Mesenteric fat pad (tissue), 1 donor: ENCODE measurements around the gene SLC9C2. TPM values are rescaled to one million over a fixed set of nuclear protein-coding genes. Genes with fewer than 3 reads are reported as not detected.
"Not testable (repeated sequence)": the region's sequence is repeated elsewhere in the genome, so short reads cannot be mapped to it uniquely, and the experiment has no call there.

Experiments used
- DNase-seq: peaks from one replicate; pipeline ENCODE4 v3.0.0-alpha.2; 2020; ENCODE audit warnings: low spot score
- long read RNA-seq: library from polyadenylated mRNA; unstranded; transcript quantifications from one replicate; pipeline ENCODE4 v2.0.0, GENCODE V29; 2020
- total RNA-seq: library from RNA; stranded (reverse); fragmentation: NEBNext Ultra II Directional; extraction: Animal tissue kit (Norgen Biotek cat#: 25700); gene quantifications from one replicate; pipeline ENCODE4 v1.2.1, GENCODE V29; 2021
- donor health status: DM: yes; HTN: yes; CAD: no.

Gene SLC9C2
- 0.16 TPM for total RNA-seq
- long read RNA-seq, partial matches to known transcripts, result 0 of 1 reads
- long read RNA-seq, other reads (novel, unspliced or antisense), result 1 of 1 reads

- DNase-seq, result no peak
Observed at GRCh38 chr1:173603056-173603591, at the start of gene SLC9C2. SLC9C2 (minus strand) TSS chr1:173603072; CDS start chr1:173601776, 1,296 bp downstream.

- DNase-seq, result no peak
Observed at GRCh38 chr1:173648880-173649605, 46.2 kb upstream of the SLC9C2 start.

- DNase-seq, result no peak
Observed at GRCh38 chr1:173646656-173647055, 43.8 kb upstream of the SLC9C2 start.

DNA sequence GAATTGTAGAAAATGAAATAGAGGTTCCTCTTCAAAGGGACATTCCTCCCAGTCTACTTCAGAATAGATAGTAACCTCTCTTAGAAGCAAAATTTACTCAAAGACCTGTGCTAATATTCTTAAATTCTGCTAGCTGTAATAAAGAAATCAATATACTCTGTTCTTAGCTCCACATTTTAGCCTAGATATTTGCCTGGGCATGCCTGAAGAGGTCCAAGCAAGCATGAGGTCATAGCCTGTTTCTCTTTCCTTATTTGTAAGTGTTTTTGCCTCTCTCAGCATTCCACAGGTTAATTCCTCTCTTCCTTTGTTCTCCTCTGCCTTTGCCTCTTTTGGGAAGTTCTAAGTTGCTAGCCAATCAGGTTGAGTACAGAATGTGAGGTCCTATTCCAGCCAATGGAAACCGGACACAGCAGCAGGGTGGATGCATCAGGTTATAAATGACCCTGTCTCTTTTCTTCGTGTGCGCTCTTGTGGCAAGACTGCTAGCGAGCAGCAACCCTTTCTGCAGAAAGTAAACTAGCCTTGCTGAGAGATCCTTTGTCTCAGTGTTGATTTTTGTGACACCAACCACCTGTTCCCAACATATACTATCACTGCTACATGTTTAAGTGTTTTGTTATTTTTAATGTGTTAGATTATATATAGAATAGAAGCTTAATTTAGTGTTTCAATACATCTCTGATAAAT lies 39.7 kb upstream of the SLC9C2 start:
- not testable (repeated sequence) for DNase-seq

DNA sequence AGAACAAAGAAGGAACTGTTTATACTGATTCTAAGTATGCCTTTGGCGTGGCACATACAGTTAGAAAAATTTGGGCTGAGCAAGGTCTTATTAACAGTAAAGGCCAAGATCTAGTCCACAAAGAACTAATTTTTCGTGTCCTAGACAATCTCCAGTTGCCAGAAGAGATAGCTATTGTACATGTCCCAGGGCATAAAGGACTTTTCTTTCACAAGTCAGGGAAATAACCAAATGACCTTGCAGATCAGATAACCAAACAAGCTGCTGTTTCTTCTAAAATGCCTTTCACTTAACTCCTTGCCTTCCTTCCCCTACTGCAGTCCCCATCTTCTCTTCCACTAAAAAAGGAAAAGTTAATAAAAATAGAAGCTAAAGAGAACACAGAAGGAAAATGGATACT lies 36.2 kb upstream of the SLC9C2 start:
- no peak for DNase-seq

- DNase-seq, result no peak
Observed at GRCh38 chr1:173638043-173639021, 35.5 kb upstream of the SLC9C2 start.

DNA sequence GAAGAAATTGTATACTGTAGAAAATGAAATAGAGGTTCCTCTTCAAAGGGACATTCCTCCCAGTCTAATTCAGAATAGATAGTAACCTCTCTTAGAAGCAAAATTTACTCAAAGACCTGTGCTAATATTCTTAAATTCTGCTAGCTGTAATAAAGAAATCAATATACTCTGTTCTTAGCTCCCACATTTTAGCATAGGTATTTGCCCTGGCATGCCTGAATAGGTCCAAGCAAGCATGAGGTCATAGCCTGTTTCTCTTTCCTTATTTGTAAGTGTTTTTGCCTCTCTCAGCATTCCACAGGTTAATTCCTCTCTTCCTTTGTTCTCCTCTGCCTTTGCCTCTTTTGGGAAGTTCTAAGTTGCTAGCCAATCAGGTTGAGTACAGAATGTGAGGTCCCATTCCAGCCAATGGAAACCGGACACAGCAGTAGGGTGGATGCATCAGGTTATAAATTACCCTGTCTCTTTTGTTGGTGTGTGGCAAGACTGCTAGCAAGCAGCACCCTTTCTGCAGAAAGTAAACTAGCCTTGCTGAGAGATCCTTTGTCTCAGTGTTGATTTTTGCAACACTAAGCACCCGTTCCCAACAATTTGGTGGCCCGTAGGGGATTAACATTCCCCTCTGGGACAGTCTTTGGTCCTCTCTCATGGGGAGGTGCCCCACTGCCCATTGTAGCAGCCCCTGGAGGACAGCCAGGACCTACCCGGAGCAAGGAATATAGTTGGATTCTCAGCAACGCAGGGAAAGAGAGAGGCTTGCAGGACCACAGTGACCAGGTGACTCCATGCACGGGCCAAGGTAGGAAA lies 34.6 kb upstream of the SLC9C2 start:
- DNase-seq, result not testable (repeated sequence)

DNA sequence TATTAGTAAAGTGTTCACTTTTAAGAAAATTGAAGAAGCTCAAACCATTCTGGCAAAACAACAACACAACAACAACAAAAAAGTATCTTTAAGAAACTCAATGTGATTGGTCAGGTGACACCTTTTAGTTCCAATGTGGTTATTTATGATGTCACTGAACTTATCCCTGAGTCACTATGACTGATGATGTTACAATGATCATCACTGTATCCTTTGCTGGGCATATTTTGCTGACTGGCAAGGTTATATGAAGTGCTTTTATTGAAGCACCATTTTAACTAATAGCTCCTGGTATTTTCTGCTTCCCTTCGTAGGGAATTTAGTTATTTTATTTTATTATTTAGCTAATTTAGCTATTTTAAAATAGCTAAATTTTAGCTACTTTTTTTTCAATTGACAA lies 32.2 kb upstream of the SLC9C2 start, which contains the start of gene TEX50:
Gene TEX50, plus strand, starts transcription at position 223 of the 400 bp plus-strand sequence. CDS start 184 bp downstream, outside the sequence.
- DNase-seq, result no peak

DNA sequence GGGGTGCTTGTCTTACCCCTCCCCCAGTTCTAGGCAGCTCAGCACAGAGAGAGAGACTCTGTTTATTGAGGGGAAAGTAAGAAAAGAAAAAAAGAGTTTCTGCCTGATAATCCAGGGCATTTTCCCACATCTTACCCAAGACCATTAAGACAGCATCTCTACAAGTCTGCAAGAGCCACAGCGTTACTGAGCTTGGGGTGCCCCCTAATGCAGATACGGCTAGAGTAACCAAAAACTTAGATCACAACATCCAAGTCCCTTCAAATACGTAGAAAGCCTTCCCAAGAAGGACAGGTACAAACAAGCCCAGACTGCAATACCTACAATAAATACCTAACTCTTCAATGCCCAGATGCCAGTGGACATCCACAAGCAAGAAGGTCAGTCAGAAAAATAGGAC lies 26.0 kb upstream of the SLC9C2 start:
- DNase-seq, result no peak

DNA sequence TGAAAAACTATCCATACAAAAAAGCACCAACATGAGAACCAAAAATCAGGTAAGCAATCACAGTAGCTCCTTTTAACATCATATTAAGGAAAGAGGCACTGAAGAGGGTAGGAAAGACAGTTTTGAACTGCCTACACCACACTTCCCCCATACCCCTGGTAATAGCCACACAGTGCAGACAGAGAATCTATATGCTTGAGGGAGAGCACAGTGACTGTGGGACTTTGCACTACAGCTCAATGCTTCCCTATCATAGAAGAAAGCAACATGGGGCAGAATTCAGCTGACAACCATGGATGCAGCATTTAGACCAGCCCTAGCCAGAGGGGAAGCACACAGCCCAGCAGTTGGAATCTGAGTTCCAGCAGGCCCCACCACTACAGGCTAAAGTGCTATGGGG lies 24.4 kb upstream of the SLC9C2 start:
- DNase-seq, result no peak

GRCh38 chr1:173616859-173617258 lies 14.0 kb upstream of the SLC9C2 start:
- DNase-seq, result no peak

DNA sequence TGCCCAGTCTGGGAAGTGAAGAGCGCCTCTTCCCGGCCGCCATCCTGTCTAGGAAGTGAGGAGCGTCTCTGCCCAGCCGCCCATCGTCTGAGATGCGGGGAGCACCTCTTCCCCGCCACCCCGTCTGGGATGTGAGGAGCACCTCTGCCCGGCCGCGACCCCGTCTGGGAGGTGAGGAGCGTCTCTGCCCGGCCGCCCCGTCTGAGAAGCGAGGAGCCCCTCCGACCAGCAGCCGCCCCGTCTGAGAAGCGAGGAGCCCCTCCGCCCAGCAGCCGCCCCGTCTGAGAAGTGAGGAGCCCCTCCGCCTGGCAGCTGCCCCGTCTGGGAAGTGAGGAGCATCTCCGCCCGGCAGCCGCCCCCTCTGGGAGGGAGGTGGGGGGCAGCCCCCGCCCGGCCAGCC lies 10.2 kb upstream of the SLC9C2 start:
- DNase-seq, result not testable (repeated sequence)

DNA sequence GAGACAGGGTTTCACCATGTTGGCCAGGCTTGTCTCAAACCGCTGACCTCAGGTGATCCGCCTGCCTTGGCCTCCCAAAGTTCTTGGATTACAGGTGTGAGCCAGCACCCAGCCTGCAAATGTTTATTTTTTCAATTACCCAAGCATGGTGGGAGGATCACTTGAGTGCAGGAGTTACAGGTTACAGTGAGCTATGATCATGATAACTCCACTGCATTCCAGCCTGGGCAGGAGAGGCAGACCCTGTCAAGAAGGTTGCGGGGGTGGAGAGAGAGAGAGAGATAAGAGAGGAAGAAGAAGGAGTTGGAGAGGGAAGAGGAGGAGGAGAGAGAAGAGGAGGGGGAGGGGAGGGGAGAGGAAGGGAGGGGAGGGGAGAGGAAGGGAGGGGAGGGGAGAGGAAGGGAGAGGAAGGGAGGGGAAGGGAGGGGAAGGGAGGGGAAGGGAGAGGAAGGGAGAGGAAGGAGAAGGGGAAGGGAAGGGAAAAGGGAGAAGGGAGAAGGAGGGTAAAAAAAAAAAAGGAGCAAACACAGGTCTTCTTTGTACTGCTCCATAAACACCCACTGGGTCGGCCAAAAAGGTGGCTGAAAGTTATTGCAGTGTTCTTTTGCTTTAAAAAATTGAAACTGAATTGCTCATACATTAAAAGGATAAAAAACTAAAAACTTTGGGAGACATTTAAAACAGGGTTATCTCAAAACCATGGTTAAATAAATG lies 5.8 kb upstream of the SLC9C2 start:
- DNase-seq, result no peak

GRCh38 chr1:173601588-173601987 lies 1.3 kb downstream of the SLC9C2 start:
- no peak for DNase-seq

- DNase-seq, result no peak
Observed at GRCh38 chr1:173596097-173596825, 6.6 kb downstream of the SLC9C2 start.

GRCh38 chr1:173591138-173591537 lies 11.7 kb downstream of the SLC9C2 start:
- DNase-seq, result not testable (repeated sequence)

- no peak for DNase-seq
Observed at GRCh38 chr1:173590557-173590956, 12.3 kb downstream of the SLC9C2 start.

DNA sequence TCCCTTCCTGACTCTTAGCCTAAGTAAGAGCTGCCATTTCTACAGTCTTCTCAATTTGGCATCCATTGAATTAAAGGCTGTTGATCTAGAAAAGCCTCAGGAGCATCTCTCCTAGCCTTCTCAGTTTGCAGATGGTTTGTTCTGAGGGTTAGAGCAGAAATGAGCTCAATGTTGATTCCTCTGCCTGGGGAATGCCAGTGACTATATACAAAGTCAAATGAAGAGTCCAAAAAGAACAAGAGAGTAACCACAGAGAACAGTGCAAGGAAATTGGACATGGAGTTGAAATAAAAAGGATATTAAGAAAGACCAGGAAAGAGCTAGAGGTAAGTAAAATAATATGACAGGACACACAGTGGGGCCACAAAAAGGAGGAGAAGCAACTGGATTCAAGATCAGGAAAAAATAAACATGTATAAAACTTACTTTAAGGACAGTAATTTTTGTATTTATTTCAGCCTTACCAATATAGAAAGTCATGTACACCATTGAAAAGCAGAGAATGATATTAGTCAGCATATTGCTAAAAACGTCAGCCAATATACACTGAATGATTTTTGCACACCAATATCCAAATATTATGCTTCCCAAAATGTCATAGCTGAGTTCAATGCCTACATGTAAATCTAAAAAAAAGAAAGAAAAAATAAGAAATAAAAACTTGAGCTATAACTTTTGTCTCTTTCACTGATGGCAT lies 21.3 kb downstream of the SLC9C2 start:
- DNase-seq, result no peak
